Lower leg skin (tissue), 3 donors: ENCODE results near the gene KIRREL3.

Source experiments
- CTCF ChIP-seq, 3 donors: fragments of 450-650 bp; IDR thresholded peaks; one replicate each; pipeline ENCODE4 v1.5.1; 2016; ENCODE audit warnings: antibody characterized with exemption in 3 of 3, mild to moderate bottlenecking in 3 of 3, moderate library complexity in 2 of 3
- POLR2A ChIP-seq, 2 donors: fragments of 450-650 bp; IDR thresholded peaks; one replicate each; pipeline ENCODE4 v1.6.1; 2016 to 2017; ENCODE audit warnings: antibody characterized with exemption in 2 of 2, mild to moderate bottlenecking in 1 of 2, moderate library complexity in 1 of 2

- TF ChIP-seq CTCF (IDR thresholded peaks at IDR 0.05), result no peak
- TF ChIP-seq POLR2A (IDR thresholded peaks at IDR 0.05), result no peak
Measured at GRCh38 chr11:126588630-126589491, 411.7 kb downstream of the KIRREL3 start.
